SK-N-SH treated with all-trans-retinoic acid at 6 μM for 48 hours (cell line): ENCODE measurements around the gene NKX2-4.

Source experiments
- ATAC-seq: fragments of 200-7000 bp; cut with Tn5 transposase; 3 replicates; pipeline ENCODE4 v1.9.1; 2020; ENCODE audit warnings: mild to moderate bottlenecking, moderate library complexity
- ARNTL ChIP-seq: fragments of 450-650 bp; formaldehyde crosslinking; IDR thresholded peaks from 2 replicates; pipeline ENCODE4 v1.5.0; 2020; ENCODE audit warnings: low read depth, mild to moderate bottlenecking, moderate library complexity, borderline replicate concordance
- BACH2 ChIP-seq: fragments of 250-450 bp; sonication (Bioruptor Pico); IDR thresholded peaks from 2 replicates; pipeline ENCODE4 v1.9.0; 2021; ENCODE audit warnings: mild to moderate bottlenecking, borderline replicate concordance
- CREB5 ChIP-seq: fragments of 250-450 bp; sonication (Bioruptor Pico); IDR thresholded peaks from 2 replicates; pipeline ENCODE4 v1.5.1; 2020; ENCODE audit warnings: low read depth, mild to moderate bottlenecking, moderate library complexity
- ESRRG ChIP-seq: fragments of 250-450 bp; sonication (Bioruptor Pico); IDR thresholded peaks from 2 replicates; pipeline ENCODE4 v1.6.1; 2021; ENCODE audit warnings: mild to moderate bottlenecking
- OSR1 ChIP-seq: fragments of 250-450 bp; sonication (Bioruptor Pico); IDR thresholded peaks from 2 replicates; pipeline ENCODE4 v1.8.0; 2022; ENCODE audit warnings: moderate library complexity, mild to moderate bottlenecking, inconsistent platforms
- PATZ1 ChIP-seq: fragments of 250-450 bp; sonication (Bioruptor Pico); IDR thresholded peaks from 2 replicates; pipeline ENCODE4 v1.8.0; 2020; ENCODE audit warnings: mild to moderate bottlenecking, moderate library complexity, borderline replicate concordance
- POU6F1 ChIP-seq: fragments of 250-450 bp; sonication (Bioruptor Pico); IDR thresholded peaks from 2 replicates; pipeline ENCODE4 v1.8.0; 2021; ENCODE audit warnings: low read depth, mild to moderate bottlenecking, moderate library complexity, borderline replicate concordance
- RARB ChIP-seq: fragments of 250-450 bp; sonication (Bioruptor Pico); IDR thresholded peaks from 2 replicates; pipeline ENCODE4 v1.8.0; 2021; ENCODE audit warnings: mild to moderate bottlenecking, moderate library complexity
- TCF4 ChIP-seq: fragments of 250-450 bp; sonication (Bioruptor Pico); IDR thresholded peaks from 2 replicates; pipeline ENCODE4 v1.8.0; 2021; ENCODE audit warnings: mild to moderate bottlenecking, moderate library complexity, borderline replicate concordance
- TOX ChIP-seq: fragments of 250-450 bp; sonication (Bioruptor Pico); IDR thresholded peaks from 2 replicates; pipeline ENCODE4 v1.8.0; 2021; ENCODE audit warnings: mild to moderate bottlenecking, moderate library complexity, borderline replicate concordance
- TSHZ2 ChIP-seq: fragments of 250-450 bp; sonication (Bioruptor Pico); IDR thresholded peaks from 2 replicates; pipeline ENCODE4 v1.5.0; 2020; ENCODE audit warnings: mild to moderate bottlenecking, moderate library complexity
- ZC3H10 ChIP-seq: fragments of 250-450 bp; sonication (Bioruptor Pico); IDR thresholded peaks from 2 replicates; pipeline ENCODE4 v1.5.1; 2021; ENCODE audit warnings: mild to moderate bottlenecking, moderate library complexity
- ZFP3 ChIP-seq: fragments of 250-450 bp; sonication (Bioruptor Pico); IDR thresholded peaks from 2 replicates; pipeline ENCODE4 v1.5.0; 2020; ENCODE audit warnings: mild to moderate bottlenecking, moderate library complexity
- ZNF8 ChIP-seq: fragments of 450-650 bp; formaldehyde crosslinking; IDR thresholded peaks from 2 replicates; pipeline ENCODE4 v1.5.0; 2020; ENCODE audit warnings: mild to moderate bottlenecking, moderate library complexity

NKX2-4 gene

GRCh38 chr20:21352703-21353102 lies 44.6 kb downstream of the NKX2-4 start:
- TF ChIP-seq OSR1 (CRISPR knock-in tag) (no peak), TOX (no peak), POU6F1 (no peak), ESRRG (CRISPR knock-in tag) (no peak), TSHZ2 (CRISPR knock-in tag) (no peak), TCF4 (CRISPR knock-in tag) (no peak), PATZ1 (no peak), BACH2 (CRISPR knock-in tag) (no peak), ZC3H10 (CRISPR knock-in tag) (no peak), RARB (CRISPR knock-in tag) (no peak), CREB5 (no peak), ARNTL (CRISPR knock-in tag) (no peak), ZFP3 (no peak), ZNF8 (CRISPR knock-in tag) (no peak)
- peak; percentile 85 for ATAC-seq
